Mammary epithelial cell (primary cell): ENCODE data around the gene GNAI3.

ENCODE experiments used
- CTCF ChIP-seq, 2 donors: IDR thresholded peaks in 1 of 2; conservative IDR thresholded peaks in 1 of 2; 2 replicates each; pipeline ENCODE4 v1.5.1; 2011 to 2012; ENCODE audit warnings: inconsistent platforms in 2 of 2, low read length in 2 of 2, mild to moderate bottlenecking in 2 of 2, control low read depth in 1 of 2, low read depth in 1 of 2; ENCODE audit not compliant: insufficient read depth in 1 of 2; ENCODE audit errors: extremely low read depth in 1 of 2
- EZH2 ChIP-seq: IDR thresholded peaks from 2 replicates; pipeline ENCODE4 v1.6.1; 2012; ENCODE audit warnings: low read length, inconsistent platforms, borderline replicate concordance

DNA sequence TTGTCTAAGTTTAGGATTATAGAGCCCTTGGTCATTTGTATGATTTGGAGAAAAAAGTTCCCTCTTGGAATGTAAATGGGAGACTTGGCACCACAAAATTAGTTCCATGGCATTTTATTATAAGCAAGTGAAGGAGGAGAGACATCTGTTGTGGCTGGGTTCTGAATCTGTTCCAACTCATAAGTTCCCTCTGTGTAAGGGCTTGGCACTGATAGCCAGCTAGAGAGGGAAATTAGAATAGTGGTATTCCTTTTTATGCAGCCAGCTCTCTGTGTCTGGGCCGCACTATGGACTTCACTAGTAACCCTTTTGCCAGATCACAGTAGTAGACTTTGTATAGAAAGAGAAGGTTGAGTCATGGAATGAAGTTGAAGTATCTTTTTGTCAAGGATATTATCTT is 31.1 kb downstream of the GNAI3 start:
- TF ChIP-seq CTCF (conservative IDR thresholded peaks at IDR 0.05 in 1 of 2, IDR thresholded peaks at IDR 0.05 in 1 of 2; ENCODE audit: extremely low read depth in 1 of 2, insufficient read depth in 1 of 2, low read depth in 1 of 2, low read length in 2 of 2) (no peak), EZH2 (no peak)
